Endothelial cell of umbilical vein (primary cell): ENCODE data around the gene CEP95. TPM values are rescaled to one million over a fixed set of nuclear protein-coding genes. Genes with fewer than 3 reads are reported as not detected.

Experiments used
- BruUV-seq: library from RNA; stranded (reverse); fragments of 400-500 nt; replicated peaks from 2 replicates; lab custom pipeline; 2021; lab: Mats Ljungman, UMichigan
- CTCF ChIA-PET: fragments of 300-600, 350-600 bp; sonication (Branson Sonifier 250); formaldehyde crosslinking; loops from one replicate; lab custom pipeline; 2021; ENCODE audit warnings: antibody characterized with exemption, inconsistent platforms; lab: Charles Lee
- POLR2A ChIA-PET: fragments of 300-600, 350-600 bp; sonication (Branson Sonifier 250); formaldehyde crosslinking; loops from one replicate; lab custom pipeline; 2021; ENCODE audit warnings: antibody characterized with exemption, inconsistent platforms; lab: Charles Lee
- DNase-seq: peaks from one replicate; pipeline ENCODE4 v3.0.0-alpha.2; 2011; ENCODE audit warnings: low read depth, low spot score
- FAIRE-seq: peaks from 2 replicates; lab custom pipeline; 2011; peaks lifted over from hg19 to GRCh38; lab: Jason Lieb, UNC
- H2AFZ ChIP-seq: 2 replicates; pipeline ENCODE4 v1.6.0; 2012; ENCODE audit warnings: low read depth, low read length, control low read depth, inconsistent platforms
- H3K27ac ChIP-seq: 2 replicates; pipeline ENCODE4 v1.5.1; 2011; ENCODE audit warnings: low read depth, mild to moderate bottlenecking, control low read depth, low read length, moderate library complexity; ENCODE audit not compliant: insufficient read depth
- H3K27me3 ChIP-seq, 2 experiments: 2 replicates each; pipeline versions ENCODE4 v1.6.0 to v1.6.1; 2011; ENCODE audit warnings: low read length in 2 of 2, mixed read lengths in 1 of 2; ENCODE audit not compliant: control insufficient read depth in 2 of 2, insufficient read depth in 2 of 2
- H3K36me3 ChIP-seq, 2 experiments: 2 replicates in 1 of 2; 3 replicates in 1 of 2; pipeline ENCODE4 v1.5.1; 2011; ENCODE audit warnings: low read length in 2 of 2, mild to moderate bottlenecking in 1 of 2, moderate library complexity in 1 of 2; ENCODE audit not compliant: control insufficient read depth in 2 of 2, insufficient read depth in 2 of 2; ENCODE audit errors: extremely low read depth in 1 of 2
- H3K4me1 ChIP-seq: 3 replicates; pipeline ENCODE4 v1.5.1; 2011; ENCODE audit warnings: mild to moderate bottlenecking, low read length; ENCODE audit not compliant: control insufficient read depth, insufficient read depth; ENCODE audit errors: extremely low read depth
- H3K4me2 ChIP-seq: 2 replicates; pipeline ENCODE4 v1.6.1; 2011; ENCODE audit warnings: low read length, control low read depth, mixed read lengths; ENCODE audit not compliant: insufficient read depth
- H3K4me3 ChIP-seq, 3 experiments: fragments of 200-600 bp in 1 of 3; sonication (generic), shearing (Covaris generic) in 1 of 3; replicated peaks in 1 of 3; 2 replicates each; pipeline ENCODE4 v1.5.1; 2011 to 2016; ENCODE audit warnings: control low read depth in 3 of 3, low read length in 3 of 3, mild to moderate bottlenecking in 2 of 3, inconsistent platforms in 1 of 3, low read depth in 1 of 3, moderate library complexity in 1 of 3; ENCODE audit not compliant: insufficient read depth in 1 of 3
- H3K79me2 ChIP-seq: 2 replicates; pipeline ENCODE4 v1.6.0; 2012; ENCODE audit warnings: low read length, inconsistent platforms; ENCODE audit not compliant: control insufficient read depth, insufficient read depth
- H3K9ac ChIP-seq: replicated peaks from 2 replicates; pipeline ENCODE3; 2011; ENCODE audit warnings: low read length, control low read depth; ENCODE audit not compliant: insufficient read depth; ENCODE audit errors: extremely low read depth
- H3K9me1 ChIP-seq: replicated peaks from 3 replicates; pipeline ENCODE4 v1.6.0; 2011; ENCODE audit warnings: mild to moderate bottlenecking, low read length; ENCODE audit not compliant: control insufficient read depth, insufficient read depth; ENCODE audit errors: extremely low read depth
- H3K9me3 ChIP-seq: replicated peaks from 2 replicates; pipeline ENCODE4 v1.5.1; 2012; ENCODE audit warnings: low read length, inconsistent platforms; ENCODE audit not compliant: control insufficient read depth, insufficient read depth
- H4K20me1 ChIP-seq: replicated peaks from 2 replicates; pipeline ENCODE3; 2011; ENCODE audit warnings: mild to moderate bottlenecking, low read length; ENCODE audit not compliant: control insufficient read depth, insufficient read depth; ENCODE audit errors: extremely low read depth
- CTCF ChIP-seq, 2 donors: IDR thresholded peaks; 1 replicate in 1 of 2; 2 replicates in 1 of 2; pipeline ENCODE4 v1.5.1; 2011; ENCODE audit warnings: low read length in 2 of 2, mild to moderate bottlenecking in 2 of 2, moderate library complexity in 2 of 2, control low read depth in 1 of 2, inconsistent platforms in 1 of 2, low read depth in 1 of 2; ENCODE audit not compliant: insufficient read depth in 1 of 2; ENCODE audit errors: extremely low read depth in 1 of 2
- EZH2 ChIP-seq: IDR thresholded peaks from 2 replicates; pipeline ENCODE4 v1.6.1; 2012; ENCODE audit warnings: borderline replicate concordance, low read depth, mild to moderate bottlenecking, moderate library complexity, low read length, inconsistent platforms; ENCODE audit not compliant: severe bottlenecking
- FOS ChIP-seq: IDR thresholded peaks from 2 replicates; pipeline ENCODE4 v1.6.1; 2011; ENCODE audit warnings: mild to moderate bottlenecking, low read length, moderate library complexity, borderline replicate concordance; ENCODE audit not compliant: insufficient read depth
- GATA2 ChIP-seq: IDR thresholded peaks from 2 replicates; pipeline ENCODE4 v1.7.0; 2011; ENCODE audit warnings: low read depth, mild to moderate bottlenecking, moderate library complexity, mixed read lengths, low read length; ENCODE audit not compliant: insufficient read length, insufficient read depth
- JUN ChIP-seq: IDR thresholded peaks from 2 replicates; pipeline ENCODE4 v1.6.1; 2011; ENCODE audit warnings: borderline replicate concordance, low read depth; ENCODE audit not compliant: insufficient read length, insufficient read depth
- MAX ChIP-seq: IDR thresholded peaks from 2 replicates; pipeline ENCODE4 v1.6.1; 2011; ENCODE audit not compliant: insufficient read depth, insufficient read length
- MYC ChIP-seq: IDR thresholded peaks from one replicate; pipeline ENCODE4 v1.6.1; 2011; ENCODE audit warnings: mild to moderate bottlenecking, low read depth, low read length
- POLR2A ChIP-seq: IDR thresholded peaks from 2 replicates; pipeline ENCODE4 v1.6.1; 2012; ENCODE audit warnings: low read depth, mild to moderate bottlenecking, control low read depth, low read length
- POLR2AphosphoS5 ChIP-seq: IDR thresholded peaks from 2 replicates; pipeline ENCODE4 v1.6.1; 2012; ENCODE audit warnings: low read depth, mild to moderate bottlenecking, control low read depth, low read length, moderate library complexity; ENCODE audit not compliant: insufficient read depth
- dilution Hi-C: fragments of 300-500 bp; cut with MboI; formaldehyde crosslinking; loops from one replicate; pipeline ENCODE4 v1.15.0; 2019; ENCODE audit warnings: low sequenced_read_pairs; ENCODE audit not compliant: extremely low pct_ligation_motif_present
- intact Hi-C: fragments of 100-400 bp; cut with micrococcal nuclease; formaldehyde crosslinking; loops from one replicate; pipeline ENCODE4 v1.10.0; 2022
- polyA plus RNA-seq, 4 experiments: library from polyadenylated mRNA; depleted of rRNA in 3 of 4; stranded (reverse) in 3 of 4; unstranded in 1 of 4; fragments of >200 nt; gene quantifications; 2 replicates each; pipeline versions ENCODE4 v1.2.1 to v1.2.3, GENCODE V29; 2011 to 2012; ENCODE audit warnings: missing spikeins in 1 of 4
- total RNA-seq: library from RNA; stranded (reverse); gene quantifications from 2 replicates; pipeline ENCODE4 v1.2.3, GENCODE V29; 2021

The CEP95 gene
- total and polyA plus RNA-seq, 2 donors (not counting 3 experiments of a cell fraction or from before 2014, with no cell fraction given) = 14.1 to 35.5 TPM

- DNase-seq (no peak), FAIRE-seq (no peak)
- intact Hi-C loops (loop anchor here (10.0 kb wide), 1 partner anchor 241 kb away; no protein-coding TSS in a partner anchor), dilution Hi-C loops (no loop called here)
- Histone ChIP-seq H3K4me2 (peak overlapping the region; percentile 95), H3K9me3 (no peaks in the 10 kb centered on the region), H3K27me3 (no peaks in the 10 kb centered on the region), H3K4me1 (peaks cover 56% of the 10 kb centered on the region), H4K20me1 (peaks cover 41% of the 10 kb centered on the region), H3K27ac (peak overlapping the region; percentile 98), H2AFZ (no peak overlapping the region), H3K4me3 (peak overlapping the region; percentile 65 to 97 (median 84)), H3K36me3 (peaks cover 38 to 54% of the 10 kb centered on the region in 2 experiments), H3K9ac (peak overlapping the region; percentile 100), H3K9me1 (no peaks in the 10 kb centered on the region), H3K79me2 (peaks cover 85% of the 10 kb centered on the region)
- TF ChIP-seq MYC (no peak), JUN (no peak), POLR2AphosphoS5 (no peak), POLR2A (no peak), GATA2 (no peak), EZH2 (no peak), MAX (no peak), CTCF (IDR thresholded peaks at IDR 0.05; ENCODE audit: extremely low read depth in 1 of 2, insufficient read depth in 1 of 2, low read depth in 1 of 2, low read length in 2 of 2) (no peak), FOS (no peak)
- no TSS peak for BruUV-seq
- ChIA-PET CTCF (no interaction called here), POLR2A (interaction anchor here (1.2 kb wide), 1 partner anchor 12 kb away, joined by 3 read pairs; no protein-coding TSS in a partner anchor)
These were observed 2.7 kb upstream of the CEP95 start for GRCh38 chr17:64503821-64504768.
